GM15510 (cell line): ENCODE results near the gene CPOX.
A peak's percentile ranks its signal among the peaks of the same experiment; 100 is the strongest.

ENCODE experiments used
- POLR2A ChIP-seq: IDR thresholded peaks from 3 replicates; pipeline ENCODE4 v1.6.1; 2011; ENCODE audit warnings: borderline replicate concordance; ENCODE audit not compliant: insufficient read length; ENCODE audit errors: extremely low read depth

Gene CPOX

DNA sequence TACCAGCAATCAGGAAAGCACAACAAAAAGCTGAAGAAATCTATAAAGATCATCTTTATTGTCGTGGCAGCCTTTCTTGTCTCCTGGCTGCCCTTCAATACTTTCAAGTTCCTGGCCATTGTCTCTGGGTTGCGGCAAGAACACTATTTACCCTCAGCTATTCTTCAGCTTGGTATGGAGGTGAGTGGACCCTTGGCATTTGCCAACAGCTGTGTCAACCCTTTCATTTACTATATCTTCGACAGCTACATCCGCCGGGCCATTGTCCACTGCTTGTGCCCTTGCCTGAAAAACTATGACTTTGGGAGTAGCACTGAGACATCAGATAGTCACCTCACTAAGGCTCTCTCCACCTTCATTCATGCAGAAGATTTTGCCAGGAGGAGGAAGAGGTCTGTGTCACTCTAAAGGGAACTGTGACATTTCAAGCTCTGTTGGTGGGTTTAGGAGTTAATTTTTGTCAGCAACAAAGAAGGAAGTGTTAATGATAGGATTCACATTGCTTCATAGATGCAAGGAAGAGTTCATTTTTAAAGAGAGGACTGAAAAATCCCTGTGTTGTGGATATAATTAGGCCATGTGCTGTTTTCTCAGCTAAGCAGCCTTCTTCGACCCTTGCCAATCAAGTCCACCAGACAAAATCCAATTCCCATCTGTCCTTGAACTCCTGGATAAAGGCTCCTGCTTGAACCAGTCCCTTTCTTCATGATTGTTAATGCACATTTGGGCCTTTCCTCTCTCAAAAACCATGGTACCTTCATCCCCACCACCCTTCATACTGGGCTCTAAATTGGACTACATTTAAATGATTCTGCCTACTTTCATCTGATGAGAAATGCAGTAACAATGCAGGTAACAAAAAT lies 60.5 kb downstream of the CPOX start:
- peak; percentile 12 for TF ChIP-seq POLR2A

DNA sequence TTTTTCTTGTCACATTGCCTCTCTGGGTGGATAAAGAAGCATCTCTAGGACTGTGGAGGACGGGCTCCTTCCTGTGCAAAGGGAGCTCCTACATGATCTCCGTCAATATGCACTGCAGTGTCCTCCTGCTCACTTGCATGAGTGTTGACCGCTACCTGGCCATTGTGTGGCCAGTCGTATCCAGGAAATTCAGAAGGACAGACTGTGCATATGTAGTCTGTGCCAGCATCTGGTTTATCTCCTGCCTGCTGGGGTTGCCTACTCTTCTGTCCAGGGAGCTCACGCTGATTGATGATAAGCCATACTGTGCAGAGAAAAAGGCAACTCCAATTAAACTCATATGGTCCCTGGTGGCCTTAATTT lies 61.2 kb downstream of the CPOX start:
- peak; percentile 20 for TF ChIP-seq POLR2A

GRCh38 chr3:98531622-98532274 lies 61.7 kb downstream of the CPOX start, which contains the start of gene GPR15:
Gene GPR15 (plus strand): TSS chr3:98531978. CDS start chr3:98532034, 56 bp downstream.
- peak; percentile 44 for TF ChIP-seq POLR2A

DNA sequence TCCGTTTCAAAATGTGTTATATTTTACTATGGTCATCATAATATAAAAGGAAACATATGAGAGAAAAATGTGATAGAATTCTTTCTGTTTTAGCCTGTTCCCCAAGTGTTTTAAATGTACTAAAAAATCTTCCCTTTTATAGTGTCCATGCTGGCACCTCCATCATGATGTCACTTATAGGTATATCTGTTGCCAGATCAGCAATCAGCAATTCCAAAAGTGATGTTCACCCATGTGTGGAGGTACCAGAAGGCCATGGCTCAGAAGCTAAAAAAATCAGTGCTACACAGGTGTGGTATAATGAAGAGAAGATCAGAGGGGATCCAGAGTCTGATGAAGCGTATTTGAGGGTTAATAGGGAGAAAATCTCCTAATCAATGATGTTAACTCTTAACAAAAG lies 62.7 kb downstream of the CPOX start:
- TF ChIP-seq POLR2A, result no peak

DNA sequence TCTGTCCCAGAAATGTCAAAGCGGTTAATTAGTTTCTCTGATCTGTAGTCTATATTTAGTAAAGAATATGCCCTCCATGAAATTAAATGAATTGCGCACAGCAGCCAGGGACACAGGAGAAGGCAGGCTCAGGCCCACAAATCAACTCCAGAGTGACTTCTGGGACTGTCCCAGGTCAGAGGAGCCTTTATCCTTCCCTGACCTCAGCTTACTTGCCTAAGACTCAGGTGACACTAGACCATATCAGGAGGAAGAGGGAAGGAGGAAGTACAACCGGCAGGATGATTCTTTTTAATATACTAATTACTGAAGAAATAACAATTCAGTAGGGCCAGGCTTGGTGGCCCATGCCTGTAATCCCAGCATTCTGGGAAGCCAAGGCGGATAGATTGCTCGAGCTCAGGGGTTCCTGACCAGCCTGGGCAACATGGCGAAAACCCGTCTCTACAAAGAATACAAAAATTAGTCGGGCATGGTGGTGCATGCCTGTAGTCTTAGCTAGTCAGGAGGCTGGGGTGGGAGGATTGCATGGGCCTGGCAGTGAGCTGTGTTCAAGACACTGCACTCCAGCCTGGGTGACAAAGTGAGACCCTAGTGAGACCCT lies 63.5 kb downstream of the CPOX start:
- TF ChIP-seq POLR2A, result no peak
